ENCODE results near the gene FAM89A. TPM values are rescaled to one million over a fixed set of nuclear protein-coding genes. Genes with fewer than 3 reads are reported as not detected.

The FAM89A gene
- total RNA-seq, 2 experiments from 2014 or later: 11.1 to 14.2 TPM

DNA sequence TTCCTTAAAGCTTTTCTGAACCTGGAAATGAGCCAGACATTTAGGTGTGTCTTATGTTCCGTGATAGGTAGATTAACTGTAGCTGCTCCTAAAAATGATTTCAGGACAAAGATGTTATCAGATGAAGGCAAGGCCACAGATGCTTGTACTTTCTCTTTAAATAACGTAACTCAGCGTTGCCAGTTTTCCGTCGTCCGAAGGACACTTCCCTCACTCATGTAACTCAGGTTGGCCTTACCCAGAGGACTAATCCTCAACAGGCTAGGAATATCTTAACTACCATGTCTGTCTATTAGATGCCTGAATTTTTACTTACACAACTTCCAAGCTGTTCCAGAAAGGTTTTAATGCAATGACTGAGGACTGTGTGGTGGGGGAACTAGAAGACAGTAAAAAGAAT, 35.4 kb upstream of the FAM89A start:
- DNase-seq (no peak), ATAC-seq (no peak)
- Mint-ChIP-seq H3K4me1 (ENCODE audit: low read depth) (no peaks in the 10 kb centered on the region), H3K27me3 (no peaks in the 10 kb centered on the region), H3K9me3 (no peaks in the 10 kb centered on the region), H3K36me3 (ENCODE audit: low read depth) (no peaks in the 10 kb centered on the region), H3K27ac (no peak overlapping the region), H3K4me3 (no peak overlapping the region)
- TF ChIP-seq, protein P1, sequence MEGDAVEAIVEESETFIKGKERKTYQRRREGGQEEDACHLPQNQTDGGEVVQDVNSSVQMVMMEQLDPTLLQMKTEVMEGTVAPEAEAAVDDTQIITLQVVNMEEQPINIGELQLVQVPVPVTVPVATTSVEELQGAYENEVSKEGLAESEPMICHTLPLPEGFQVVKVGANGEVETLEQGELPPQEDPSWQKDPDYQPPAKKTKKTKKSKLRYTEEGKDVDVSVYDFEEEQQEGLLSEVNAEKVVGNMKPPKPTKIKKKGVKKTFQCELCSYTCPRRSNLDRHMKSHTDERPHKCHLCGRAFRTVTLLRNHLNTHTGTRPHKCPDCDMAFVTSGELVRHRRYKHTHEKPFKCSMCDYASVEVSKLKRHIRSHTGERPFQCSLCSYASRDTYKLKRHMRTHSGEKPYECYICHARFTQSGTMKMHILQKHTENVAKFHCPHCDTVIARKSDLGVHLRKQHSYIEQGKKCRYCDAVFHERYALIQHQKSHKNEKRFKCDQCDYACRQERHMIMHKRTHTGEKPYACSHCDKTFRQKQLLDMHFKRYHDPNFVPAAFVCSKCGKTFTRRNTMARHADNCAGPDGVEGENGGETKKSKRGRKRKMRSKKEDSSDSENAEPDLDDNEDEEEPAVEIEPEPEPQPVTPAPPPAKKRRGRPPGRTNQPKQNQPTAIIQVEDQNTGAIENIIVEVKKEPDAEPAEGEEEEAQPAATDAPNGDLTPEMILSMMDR (IDR thresholded peaks at IDR 0.05): no peak
- intact Hi-C loops (cut with micrococcal nuclease): no loop called here
- ChIA-PET POLR2A (interaction anchor here (0.8 kb wide), 1 partner anchor 22 kb away, joined by 3 read pairs; no protein-coding TSS in a partner anchor), CTCF (interaction anchor here (0.6 to 1.6 kb wide), 3 partner anchors 9 to 157 kb away, joined by 3 to 4 read pairs (median 3); no protein-coding TSS in a partner anchor)

DNA sequence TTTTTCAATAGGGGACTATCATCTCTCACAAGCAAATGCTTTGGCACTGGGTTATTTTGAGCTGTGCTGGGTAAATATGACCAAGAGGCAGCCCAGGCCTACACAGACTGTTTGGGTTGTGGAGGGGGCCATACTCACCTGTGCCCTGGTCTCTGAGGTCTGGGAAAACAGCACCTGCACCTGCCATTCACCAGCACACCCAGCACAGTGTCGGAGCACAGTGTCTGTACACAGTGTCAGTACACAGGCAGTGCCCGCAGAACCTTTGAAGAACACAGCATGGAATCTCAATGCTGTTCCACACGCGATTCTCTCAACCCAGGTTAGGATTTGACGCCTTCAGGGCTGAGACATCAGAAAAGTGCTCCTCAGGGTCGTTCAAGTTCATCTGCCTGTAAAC, 35.0 kb upstream of the FAM89A start:
- H3K9me3 Mint-ChIP-seq: no peaks in the 10 kb centered on the region
- no peaks in the 10 kb centered on the region for H3K4me1 Mint-ChIP-seq (ENCODE audit: low read depth)
- POLR2A ChIA-PET: no interaction called here
- no peak for ATAC-seq
- no peak for DNase-seq
- intact Hi-C loops (cut with micrococcal nuclease): no loop called here
- TF ChIP-seq, protein P1 (IDR thresholded peaks at IDR 0.05): no peak
- no peaks in the 10 kb centered on the region for H3K36me3 Mint-ChIP-seq (ENCODE audit: low read depth)
- no peaks in the 10 kb centered on the region for H3K27me3 Mint-ChIP-seq
- H3K27ac Mint-ChIP-seq: no peak overlapping the region
- CTCF ChIA-PET: interaction anchor here (0.6 to 1.6 kb wide), 3 partner anchors 10 to 157 kb away, joined by 3 to 4 read pairs (median 3); no protein-coding TSS in a partner anchor
- no peak overlapping the region for H3K4me3 Mint-ChIP-seq

DNA sequence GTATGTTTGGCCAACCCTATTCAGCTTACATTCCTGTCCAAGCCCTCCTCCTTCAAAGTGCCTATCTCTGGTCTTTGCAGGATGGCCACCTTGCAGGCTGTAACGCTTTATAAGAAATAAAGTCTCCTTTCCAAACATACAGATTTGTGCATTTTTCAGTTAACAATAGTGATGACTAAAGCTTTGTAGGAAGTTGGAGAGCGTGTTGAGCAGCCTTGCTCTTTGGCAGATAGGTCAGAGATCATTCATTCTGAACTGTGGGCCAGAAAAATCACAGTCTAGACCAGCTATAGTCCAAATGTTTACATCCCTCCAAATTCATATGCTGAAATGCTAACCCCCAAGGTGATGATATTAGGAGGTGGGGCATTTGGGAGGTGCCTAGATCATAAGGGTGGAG, 34.0 kb upstream of the FAM89A start:
- no peaks in the 10 kb centered on the region for H3K27me3 Mint-ChIP-seq
- no peak for ATAC-seq
- TF ChIP-seq, protein P1 (IDR thresholded peaks at IDR 0.05): no peak
- H3K4me1 Mint-ChIP-seq (ENCODE audit: low read depth): no peaks in the 10 kb centered on the region
- no peak overlapping the region for H3K27ac Mint-ChIP-seq
- intact Hi-C loops (cut with micrococcal nuclease): no loop called here
- ChIA-PET CTCF (no interaction called here), POLR2A (no interaction called here)
- no peaks in the 10 kb centered on the region for H3K9me3 Mint-ChIP-seq
- DNase-seq: no peak
- no peaks in the 10 kb centered on the region for H3K36me3 Mint-ChIP-seq (ENCODE audit: low read depth)
- no peak overlapping the region for H3K4me3 Mint-ChIP-seq

DNA sequence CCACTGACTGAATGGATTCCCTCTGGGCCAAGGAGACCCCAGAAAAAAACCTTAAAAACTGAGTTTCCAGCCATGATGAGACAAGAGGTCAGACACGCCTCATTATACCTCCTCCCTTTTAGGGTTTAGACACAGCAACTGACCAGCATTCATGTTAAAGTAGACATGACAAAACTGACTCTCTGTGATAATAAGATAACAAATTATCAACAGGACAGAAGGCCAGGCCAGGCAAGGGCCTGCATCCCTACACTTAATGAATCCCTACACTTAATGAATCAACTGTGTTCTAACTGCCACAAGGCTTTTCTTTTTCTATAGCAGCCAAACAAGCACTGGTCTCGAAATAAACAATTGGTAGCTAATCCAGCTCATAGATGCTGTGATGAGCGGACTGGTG, 33.3 kb upstream of the FAM89A start:
- H3K27ac Mint-ChIP-seq: no peak overlapping the region
- CTCF ChIA-PET: no interaction called here
- DNase-seq (no peak), ATAC-seq (no peak)
- POLR2A ChIA-PET: no interaction called here
- H3K9me3 Mint-ChIP-seq: no peaks in the 10 kb centered on the region
- intact Hi-C loops (cut with micrococcal nuclease): no loop called here
- no peak overlapping the region for H3K4me3 Mint-ChIP-seq
- H3K4me1 Mint-ChIP-seq (ENCODE audit: low read depth): no peaks in the 10 kb centered on the region
- H3K27me3 Mint-ChIP-seq: no peaks in the 10 kb centered on the region
- H3K36me3 Mint-ChIP-seq (ENCODE audit: low read depth): no peaks in the 10 kb centered on the region
- TF ChIP-seq, protein P1 (IDR thresholded peaks at IDR 0.05): no peak

DNA sequence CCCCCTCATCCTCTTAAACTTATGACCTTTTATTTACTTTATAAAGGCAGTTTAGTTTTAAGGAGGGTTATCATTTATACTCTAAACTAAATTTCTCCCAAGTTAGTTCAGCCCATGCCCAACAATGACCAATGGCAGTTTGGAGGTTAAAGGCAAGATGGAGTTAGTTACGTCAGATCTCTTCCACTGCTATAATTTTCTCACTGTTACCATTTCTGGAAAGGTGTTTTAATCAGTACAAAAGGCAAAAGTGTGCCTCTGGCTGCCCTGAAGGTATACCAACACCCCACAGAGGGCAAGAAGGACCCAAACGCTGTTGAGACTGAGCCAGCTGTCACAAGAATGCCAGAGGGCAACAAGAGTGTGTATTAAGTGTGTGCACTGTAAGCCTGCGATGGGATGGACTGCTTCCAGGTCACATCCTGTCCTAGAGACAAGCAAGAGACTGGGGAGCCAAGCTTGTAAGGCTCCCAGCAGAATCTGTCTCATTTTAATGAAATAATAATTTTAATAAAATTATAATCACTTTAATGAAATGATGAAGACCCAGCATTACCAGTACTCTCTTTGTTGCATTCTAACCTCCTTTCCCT, 32.5 kb upstream of the FAM89A start:
- Mint-ChIP-seq H3K27ac (no peak overlapping the region), H3K36me3 (ENCODE audit: low read depth) (no peaks in the 10 kb centered on the region), H3K4me1 (ENCODE audit: low read depth) (no peaks in the 10 kb centered on the region), H3K9me3 (no peaks in the 10 kb centered on the region), H3K4me3 (no peak overlapping the region), H3K27me3 (no peaks in the 10 kb centered on the region)
- DNase-seq: no peak
- TF ChIP-seq, protein P1 (IDR thresholded peaks at IDR 0.05): no peak
- intact Hi-C loops (cut with micrococcal nuclease): no loop called here
- ChIA-PET POLR2A (no interaction called here), CTCF (no interaction called here)
- ATAC-seq: no peak

Data from activated CD8-positive, alpha-beta T cell treated with anti-CD3 and anti-CD28 coated beads for 36 hours (primary cell).